Testis (tissue), 3 donors: ENCODE measurements around the gene MMP24. TPM values are rescaled to one million over a fixed set of nuclear protein-coding genes. Genes with fewer than 3 reads are reported as not detected.

ENCODE experiments used
- DNase-seq: peaks from one replicate; pipeline ENCODE4 v3.0.0-alpha.2; 2019
- H3K27ac ChIP-seq, 2 donors: fragments of 200-600 bp; sonication (generic); one replicate each; pipeline ENCODE4 v1.5.1; 2019
- H3K27me3 ChIP-seq: fragments of 200-600 bp; sonication (generic); one replicate; pipeline ENCODE4 v1.5.1; 2019
- H3K36me3 ChIP-seq: fragments of 200-600 bp; sonication (generic); one replicate; pipeline ENCODE4 v1.5.1; 2017; ENCODE audit warnings: low read depth; ENCODE audit errors: missing control alignments
- H3K4me1 ChIP-seq: fragments of 200-600 bp; sonication (generic); one replicate; pipeline ENCODE4 v1.5.1; 2019
- H3K4me3 ChIP-seq, 2 donors: fragments of 200-600 bp; sonication (generic); one replicate each; pipeline ENCODE4 v1.5.1; 2017 to 2019
- H3K9me3 ChIP-seq: fragments of 200-600 bp; sonication (generic); one replicate; pipeline ENCODE4 v1.5.1; 2017
- POLR2A ChIP-seq: fragments of 450-650 bp; IDR thresholded peaks from one replicate; pipeline ENCODE4 v1.6.1; 2017; ENCODE audit warnings: antibody characterized with exemption, mild to moderate bottlenecking, moderate library complexity
- WGBS, 2 donors: methylation state at CpG; one replicate each; pipeline ENCODE4 v1.1.5; 2018; 5-methylcytosine and 5-hydroxymethylcytosine counted together
- intact Hi-C: fragments of 100-400 bp; cut with DNase I; formaldehyde crosslinking; loops from one replicate; pipeline ENCODE4 v1.15.1; 2023; ENCODE audit warnings: low total_unique reads
- polyA plus RNA-seq: library from polyadenylated mRNA; stranded (reverse); fragments of 350-450 nt; fragmentation: Illumina TruSeq; extraction: RNeasy Lipid Tissue Mini Kit (QIAGEN cat#74804); gene quantifications from one replicate; pipeline ENCODE4 v1.2.3, GENCODE V29; 2014; ENCODE audit warnings: low read depth, low replicate concordance; ENCODE audit not compliant: insufficient read depth
- total RNA-seq, 2 donors: library from RNA; depleted of rRNA; stranded (reverse); fragments of >200 nt; gene quantifications; one replicate each; pipeline ENCODE4 v1.2.3, GENCODE V29; 2016
- TF ChIP-seq, protein P1 (sequence below), 3 experiments: fragments of 450-650 bp in 2 of 3; fragments of 200-600 bp in 1 of 3; sonication (generic) in 1 of 3; IDR thresholded peaks; one replicate each; pipeline ENCODE4 v1.5.1; 2016 to 2019; ENCODE audit warnings: antibody characterized with exemption in 3 of 3, mild to moderate bottlenecking in 2 of 3, moderate library complexity in 1 of 3

MMP24 gene
- total and polyA plus RNA-seq, 3 donors from 2014 or later: 1.1 to 2.2 (median 1.1) TPM

GRCh38 chr20:35274172-35275092, 47.9 kb downstream of the MMP24 start:
- no peaks in the 10 kb centered on the region for H3K27me3 ChIP-seq
- peaks cover 12% of the 10 kb centered on the region for H3K4me1 ChIP-seq
- H3K9me3 ChIP-seq: no peaks in the 10 kb centered on the region
- H3K36me3 ChIP-seq: no peaks in the 10 kb centered on the region
- H3K4me3 ChIP-seq: no peak overlapping the region
- intact Hi-C loops: no loop called here
- H3K27ac ChIP-seq: no peak overlapping the region
- 78 to 92% methylated on average over 6 to 23 of the region's 24 CpGs for WGBS, 2 donors
- TF ChIP-seq POLR2A: no peak
- TF ChIP-seq, protein P1, sequence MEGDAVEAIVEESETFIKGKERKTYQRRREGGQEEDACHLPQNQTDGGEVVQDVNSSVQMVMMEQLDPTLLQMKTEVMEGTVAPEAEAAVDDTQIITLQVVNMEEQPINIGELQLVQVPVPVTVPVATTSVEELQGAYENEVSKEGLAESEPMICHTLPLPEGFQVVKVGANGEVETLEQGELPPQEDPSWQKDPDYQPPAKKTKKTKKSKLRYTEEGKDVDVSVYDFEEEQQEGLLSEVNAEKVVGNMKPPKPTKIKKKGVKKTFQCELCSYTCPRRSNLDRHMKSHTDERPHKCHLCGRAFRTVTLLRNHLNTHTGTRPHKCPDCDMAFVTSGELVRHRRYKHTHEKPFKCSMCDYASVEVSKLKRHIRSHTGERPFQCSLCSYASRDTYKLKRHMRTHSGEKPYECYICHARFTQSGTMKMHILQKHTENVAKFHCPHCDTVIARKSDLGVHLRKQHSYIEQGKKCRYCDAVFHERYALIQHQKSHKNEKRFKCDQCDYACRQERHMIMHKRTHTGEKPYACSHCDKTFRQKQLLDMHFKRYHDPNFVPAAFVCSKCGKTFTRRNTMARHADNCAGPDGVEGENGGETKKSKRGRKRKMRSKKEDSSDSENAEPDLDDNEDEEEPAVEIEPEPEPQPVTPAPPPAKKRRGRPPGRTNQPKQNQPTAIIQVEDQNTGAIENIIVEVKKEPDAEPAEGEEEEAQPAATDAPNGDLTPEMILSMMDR (IDR thresholded peaks at IDR 0.05): no peak
- DNase-seq: no peak

GRCh38 chr20:35275741-35276251, 49.3 kb downstream of the MMP24 start:
- Histone ChIP-seq H3K27ac (no peak overlapping the region), H3K27me3 (no peaks in the 10 kb centered on the region), H3K9me3 (no peaks in the 10 kb centered on the region), H3K36me3 (no peaks in the 10 kb centered on the region), H3K4me1 (peaks cover 12% of the 10 kb centered on the region), H3K4me3 (no peak overlapping the region)
- 78 to 90% methylated on average over 4 to 12 of the region's 12 CpGs for WGBS, 2 donors
- no peak for DNase-seq
- intact Hi-C loops: no loop called here
- TF ChIP-seq POLR2A: no peak
- TF ChIP-seq, protein P1 (IDR thresholded peaks at IDR 0.05): no peak

- no peak for DNase-seq
- WGBS, 2 donors: 85 to 96% methylated on average over 6 of the region's 6 CpGs
- H3K9me3 ChIP-seq: no peaks in the 10 kb centered on the region
- intact Hi-C loops: no loop called here
- H3K27me3 ChIP-seq: no peaks in the 10 kb centered on the region
- H3K27ac ChIP-seq: no peak overlapping the region
- H3K4me3 ChIP-seq: no peak overlapping the region
- TF ChIP-seq POLR2A: no peak
- TF ChIP-seq, protein P1 (IDR thresholded peaks at IDR 0.05): no peak
- no peaks in the 10 kb centered on the region for H3K36me3 ChIP-seq
- H3K4me1 ChIP-seq: peaks cover 12% of the 10 kb centered on the region
Observed at GRCh38 chr20:35276408-35276807, 49.9 kb downstream of the MMP24 start.

DNA sequence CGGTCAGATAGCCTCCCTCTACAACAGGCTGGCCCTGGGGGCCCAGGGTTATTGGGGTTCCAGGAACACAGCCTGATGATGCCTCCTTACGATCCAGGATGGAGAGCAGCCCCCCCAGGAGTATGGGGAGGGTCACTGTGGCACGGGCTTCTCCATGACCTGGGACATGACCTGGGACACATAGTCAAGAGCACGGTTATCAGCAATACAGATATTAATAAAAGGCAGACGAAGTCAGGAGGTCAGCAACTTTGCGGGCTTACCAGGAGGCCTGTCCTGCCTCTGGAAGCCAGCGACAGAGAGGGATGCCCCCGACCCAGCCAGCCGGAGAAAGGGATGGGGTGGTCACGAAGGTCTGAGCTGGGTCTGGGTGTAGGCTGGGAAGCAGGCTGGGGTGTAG, 50.6 kb downstream of the MMP24 start:
- no peaks in the 10 kb centered on the region for H3K36me3 ChIP-seq
- H3K27me3 ChIP-seq: no peaks in the 10 kb centered on the region
- WGBS, 2 donors: 0 to 13% methylated on average over 6 to 10 of the region's 10 CpGs
- no peak for TF ChIP-seq POLR2A
- TF ChIP-seq, protein P1 (IDR thresholded peaks at IDR 0.05): no peak
- H3K27ac ChIP-seq: peak overlapping the region; percentile 91 to 93
- H3K9me3 ChIP-seq: no peaks in the 10 kb centered on the region
- intact Hi-C loops: no loop called here
- peak overlapping the region; percentile 72 to 73 for H3K4me3 ChIP-seq
- peaks cover 12% of the 10 kb centered on the region for H3K4me1 ChIP-seq
- DNase-seq: no peak
